ENCODE measurements around the gene PIMREG. TPM values are rescaled to one million over a fixed set of nuclear protein-coding genes. Genes with fewer than 3 reads are reported as not detected.

The PIMREG gene
- total RNA-seq, 1 experiment from 2014 or later: 28.3 TPM

- intact Hi-C loops (cut with micrococcal nuclease; ENCODE audit: unreplicated experiment): loop anchor here (10.0 kb wide), 1 partner anchor 117 kb away; no protein-coding TSS in a partner anchor
- CTCF ChIA-PET: no interaction called here
- Mint-ChIP-seq H3K36me3 (ENCODE audit: insufficient read depth, unreplicated experiment) (peaks cover 16% of the 10 kb centered on the region), H3K4me3 (ENCODE audit: low read depth, unreplicated experiment) (no peak overlapping the region), H3K9me3 (ENCODE audit: low read depth, unreplicated experiment) (no peaks in the 10 kb centered on the region), H3K4me1 (ENCODE audit: low read depth, unreplicated experiment) (peaks cover 5% of the 10 kb centered on the region), H3K27me3 (ENCODE audit: unreplicated experiment) (no peaks in the 10 kb centered on the region), H3K27ac (ENCODE audit: unreplicated experiment) (no peak overlapping the region)
- BruUV-seq (replicated peaks): no TSS peak
- no peak for DNase-seq
- no peak for TF ChIP-seq CTCF (IDR thresholded peaks at IDR 0.05; ENCODE audit: unreplicated experiment)
Measured at GRCh38 chr17:6477831-6478383, 33.7 kb downstream of the PIMREG start.

DNA sequence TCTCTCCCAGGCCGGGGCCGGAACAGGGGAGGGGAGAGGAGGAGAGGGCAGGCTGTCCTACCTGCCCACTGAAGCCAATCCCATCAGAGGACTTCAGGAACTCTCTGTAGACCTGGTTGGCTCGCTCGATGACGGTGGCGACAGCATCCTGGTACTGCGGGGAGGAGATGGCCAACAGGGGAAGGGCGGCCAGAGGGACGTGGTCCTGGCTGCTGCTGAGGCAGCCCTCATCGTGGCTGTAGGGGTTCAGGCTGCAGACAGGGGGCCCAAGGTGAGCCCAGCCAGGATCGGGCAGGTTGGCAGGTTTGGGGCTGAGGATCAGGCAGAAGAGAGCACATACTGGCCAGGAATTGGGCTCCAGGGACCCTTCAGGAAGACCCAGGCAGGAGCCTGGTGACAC lies 34.2 kb downstream of the PIMREG start:
- Mint-ChIP-seq H3K9me3 (ENCODE audit: low read depth, unreplicated experiment) (no peaks in the 10 kb centered on the region), H3K27ac (ENCODE audit: unreplicated experiment) (no peak overlapping the region), H3K4me3 (ENCODE audit: low read depth, unreplicated experiment) (no peak overlapping the region), H3K36me3 (ENCODE audit: insufficient read depth, unreplicated experiment) (peaks cover 11% of the 10 kb centered on the region), H3K4me1 (ENCODE audit: low read depth, unreplicated experiment) (no peaks in the 10 kb centered on the region), H3K27me3 (ENCODE audit: unreplicated experiment) (no peaks in the 10 kb centered on the region)
- no peak for DNase-seq
- TF ChIP-seq CTCF (IDR thresholded peaks at IDR 0.05; ENCODE audit: unreplicated experiment): no peak
- intact Hi-C loops (cut with micrococcal nuclease; ENCODE audit: unreplicated experiment): loop anchor here (10.0 kb wide), 1 partner anchor 116 kb away; no protein-coding TSS in a partner anchor
- BruUV-seq (replicated peaks): no TSS peak
- CTCF ChIA-PET: no interaction called here

DNA sequence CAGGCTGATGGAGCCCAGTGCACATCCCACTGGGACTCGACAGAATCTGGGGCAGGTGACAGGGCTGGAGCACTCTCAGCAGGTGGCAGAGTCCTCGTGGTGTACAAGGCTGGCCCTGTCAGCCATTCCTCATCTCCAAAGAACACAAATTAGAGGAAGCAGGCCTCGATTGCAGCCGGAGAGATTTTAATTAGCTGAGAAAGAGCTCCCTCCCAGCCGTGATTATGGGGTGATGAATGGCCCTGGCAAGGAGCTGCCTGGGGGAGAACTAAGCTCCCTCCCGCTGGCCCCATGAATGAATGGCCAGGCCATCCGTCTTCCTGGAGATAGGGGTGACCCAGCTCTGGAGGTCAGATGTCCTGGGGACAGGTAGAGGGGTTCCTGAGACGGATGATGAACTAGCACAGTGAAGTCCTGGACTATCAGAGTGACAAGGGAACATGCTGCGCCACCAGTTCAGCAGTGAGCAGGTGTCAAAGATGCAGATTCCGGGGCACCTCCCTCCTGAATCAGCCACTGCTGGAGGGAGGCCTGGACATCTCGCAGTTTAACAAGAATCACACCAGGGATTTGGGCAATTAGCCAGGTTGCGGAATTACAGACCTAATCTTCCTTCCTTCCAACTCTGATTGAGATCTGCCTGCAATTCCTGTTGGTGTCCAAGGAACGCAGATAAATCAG lies 35.5 kb downstream of the PIMREG start:
- Mint-ChIP-seq H3K9me3 (ENCODE audit: low read depth, unreplicated experiment) (no peaks in the 10 kb centered on the region), H3K36me3 (ENCODE audit: insufficient read depth, unreplicated experiment) (peaks cover 11% of the 10 kb centered on the region), H3K4me1 (ENCODE audit: low read depth, unreplicated experiment) (no peaks in the 10 kb centered on the region), H3K27ac (ENCODE audit: unreplicated experiment) (no peak overlapping the region), H3K4me3 (ENCODE audit: low read depth, unreplicated experiment) (no peak overlapping the region), H3K27me3 (ENCODE audit: unreplicated experiment) (no peaks in the 10 kb centered on the region)
- no peak for DNase-seq
- intact Hi-C loops (cut with micrococcal nuclease; ENCODE audit: unreplicated experiment): loop anchor here (10.0 kb wide), 1 partner anchor 115 kb away; no protein-coding TSS in a partner anchor
- BruUV-seq (replicated peaks): no TSS peak
- TF ChIP-seq CTCF (IDR thresholded peaks at IDR 0.05; ENCODE audit: unreplicated experiment): no peak
- CTCF ChIA-PET: interaction anchor here (0.5 kb wide), 1 partner anchor 398 kb away, joined by 3 read pairs; no protein-coding TSS in a partner anchor

GRCh38 chr17:6480303-6480675 lies 36.0 kb downstream of the PIMREG start:
- DNase-seq: no peak
- Mint-ChIP-seq H3K36me3 (ENCODE audit: insufficient read depth, unreplicated experiment) (peaks cover 11% of the 10 kb centered on the region), H3K27me3 (ENCODE audit: unreplicated experiment) (no peaks in the 10 kb centered on the region), H3K27ac (ENCODE audit: unreplicated experiment) (no peak overlapping the region), H3K4me3 (ENCODE audit: low read depth, unreplicated experiment) (no peak overlapping the region), H3K4me1 (ENCODE audit: low read depth, unreplicated experiment) (no peaks in the 10 kb centered on the region), H3K9me3 (ENCODE audit: low read depth, unreplicated experiment) (no peaks in the 10 kb centered on the region)
- BruUV-seq (replicated peaks): no TSS peak
- TF ChIP-seq CTCF (IDR thresholded peaks at IDR 0.05; ENCODE audit: unreplicated experiment): no peak
- CTCF ChIA-PET: interaction anchor here (0.5 kb wide), 1 partner anchor 399 kb away, joined by 3 read pairs; no protein-coding TSS in a partner anchor
- intact Hi-C loops (cut with micrococcal nuclease; ENCODE audit: unreplicated experiment): no loop called here

Data from Calu3 (cell line).